NCI-H1694 treated with DMSO at 0.1 percent for 48 hours (cell line): ENCODE results near the gene ARHGAP15.

Experiments
- DNase-seq: peaks from one replicate; lab custom pipeline; 2025; lab: John Stamatoyannopoulos, UW

The ARHGAP15 gene

GRCh38 chr2:143345887-143346787 lies 216.9 kb downstream of the ARHGAP15 start:
- DNase-seq: peak; percentile 53

- peak; percentile 79 for DNase-seq
Observed at GRCh38 chr2:143347271-143347695, 218.1 kb downstream of the ARHGAP15 start.

GRCh38 chr2:143347901-143348414 lies 218.7 kb downstream of the ARHGAP15 start:
- no peak for DNase-seq

GRCh38 chr2:143354050-143354750 lies 225.0 kb downstream of the ARHGAP15 start:
- DNase-seq: no peak

- no peak for DNase-seq
Observed at GRCh38 chr2:143355870-143356269, 226.7 kb downstream of the ARHGAP15 start.

- DNase-seq: no peak
Observed at GRCh38 chr2:143356336-143356735, 227.1 kb downstream of the ARHGAP15 start.

GRCh38 chr2:143356736-143357446 lies 227.7 kb downstream of the ARHGAP15 start:
- no peak for DNase-seq

GRCh38 chr2:143357966-143358365 lies 228.7 kb downstream of the ARHGAP15 start:
- DNase-seq: peak; percentile 71

- DNase-seq: no peak
Observed at GRCh38 chr2:143361346-143361745, 232.1 kb downstream of the ARHGAP15 start.

- DNase-seq: no peak
Observed at GRCh38 chr2:143371616-143372015, 242.4 kb downstream of the ARHGAP15 start.

- DNase-seq: no peak
Observed at GRCh38 chr2:143375384-143375880, 246.2 kb downstream of the ARHGAP15 start.

- no peak for DNase-seq
Observed at GRCh38 chr2:143378996-143379395, 249.8 kb downstream of the ARHGAP15 start.

GRCh38 chr2:143379955-143380354 lies 250.7 kb downstream of the ARHGAP15 start:
- no peak for DNase-seq

GRCh38 chr2:143382573-143382972 lies 253.4 kb downstream of the ARHGAP15 start:
- DNase-seq: no peak

- no peak for DNase-seq
Observed at GRCh38 chr2:143383016-143383415, 253.8 kb downstream of the ARHGAP15 start.

- no peak for DNase-seq
Observed at GRCh38 chr2:143384111-143384510, 254.9 kb downstream of the ARHGAP15 start.

- no peak for DNase-seq
Observed at GRCh38 chr2:143390171-143390570, 261.0 kb downstream of the ARHGAP15 start.

- no peak for DNase-seq
Observed at GRCh38 chr2:143392358-143392757, 263.1 kb downstream of the ARHGAP15 start.

GRCh38 chr2:143394062-143394461 lies 264.8 kb downstream of the ARHGAP15 start:
- no peak for DNase-seq

- DNase-seq: peak; percentile 26
Observed at GRCh38 chr2:143397884-143398614, 268.8 kb downstream of the ARHGAP15 start.

GRCh38 chr2:143398781-143399180 lies 269.6 kb downstream of the ARHGAP15 start:
- DNase-seq: peak; percentile 72
